NCI-H446 (cell line): ENCODE data around the gene COL19A1.

Experiments
- DNase-seq, 2 experiments: peaks; one replicate each; lab custom pipeline; 2025; lab: John Stamatoyannopoulos, UW

Gene COL19A1

GRCh38 chr6:70168681-70169377 lies 302.5 kb downstream of the COL19A1 start:
- no peak for DNase-seq

GRCh38 chr6:70171236-70171635 lies 304.9 kb downstream of the COL19A1 start:
- DNase-seq = no peak

- no peak for DNase-seq
These were observed 305.9 kb downstream of the COL19A1 start for GRCh38 chr6:70172252-70172651.

DNA sequence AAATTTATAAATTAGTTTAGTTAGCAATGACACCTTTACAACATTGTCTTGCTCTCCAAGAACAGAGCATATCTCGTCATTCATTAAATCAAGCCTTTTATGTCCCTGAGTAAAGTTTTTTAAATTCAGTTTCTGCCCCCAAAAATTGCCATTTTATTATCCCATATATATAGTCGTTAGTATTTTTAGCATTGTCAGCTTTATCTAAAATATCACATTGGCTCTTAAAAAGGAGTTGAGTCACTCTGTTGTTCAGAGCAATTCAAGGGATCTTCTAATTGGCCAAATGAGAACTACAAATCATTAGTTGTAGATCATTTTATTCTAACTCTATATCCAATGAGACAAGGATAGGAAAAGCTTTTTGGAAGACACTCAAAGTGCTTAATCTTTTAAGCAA lies 309.4 kb downstream of the COL19A1 start:
- no peak for DNase-seq

GRCh38 chr6:70176842-70177550 lies 310.6 kb downstream of the COL19A1 start:
- DNase-seq = no peak

DNA sequence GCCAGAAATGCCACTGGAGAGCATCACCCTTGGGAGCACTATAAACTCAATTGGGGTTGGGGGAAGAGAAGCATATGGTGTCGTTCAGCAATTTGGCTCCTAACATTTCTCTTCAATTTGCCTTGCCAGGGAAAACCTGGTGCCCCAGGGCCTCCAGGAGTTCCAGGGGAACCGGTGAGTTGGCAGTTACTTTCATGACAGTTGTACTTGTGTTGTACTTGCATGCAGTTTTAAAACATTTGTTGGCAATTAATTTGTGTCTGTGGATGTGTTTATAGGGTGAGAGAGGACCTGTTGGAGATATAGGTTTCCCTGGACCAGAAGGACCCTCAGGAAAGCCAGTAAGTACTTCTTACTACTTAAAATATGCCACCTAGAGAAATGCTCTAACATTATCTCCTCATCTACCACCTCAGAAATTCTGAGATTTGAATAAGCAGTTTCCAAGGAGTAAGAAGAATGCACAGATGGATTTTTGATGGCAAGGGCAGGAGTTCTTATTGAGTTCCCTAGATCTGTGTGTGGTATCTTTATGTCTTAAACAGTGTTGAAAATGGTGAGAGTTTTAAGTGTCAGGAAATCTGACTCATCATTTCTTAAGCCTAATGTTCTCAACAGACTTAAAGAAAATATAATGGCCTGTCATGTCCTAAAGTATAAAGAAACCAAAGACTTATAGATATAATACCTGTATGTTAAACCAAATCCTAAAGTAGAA lies 314.0 kb downstream of the COL19A1 start:
- no peak for DNase-seq

DNA sequence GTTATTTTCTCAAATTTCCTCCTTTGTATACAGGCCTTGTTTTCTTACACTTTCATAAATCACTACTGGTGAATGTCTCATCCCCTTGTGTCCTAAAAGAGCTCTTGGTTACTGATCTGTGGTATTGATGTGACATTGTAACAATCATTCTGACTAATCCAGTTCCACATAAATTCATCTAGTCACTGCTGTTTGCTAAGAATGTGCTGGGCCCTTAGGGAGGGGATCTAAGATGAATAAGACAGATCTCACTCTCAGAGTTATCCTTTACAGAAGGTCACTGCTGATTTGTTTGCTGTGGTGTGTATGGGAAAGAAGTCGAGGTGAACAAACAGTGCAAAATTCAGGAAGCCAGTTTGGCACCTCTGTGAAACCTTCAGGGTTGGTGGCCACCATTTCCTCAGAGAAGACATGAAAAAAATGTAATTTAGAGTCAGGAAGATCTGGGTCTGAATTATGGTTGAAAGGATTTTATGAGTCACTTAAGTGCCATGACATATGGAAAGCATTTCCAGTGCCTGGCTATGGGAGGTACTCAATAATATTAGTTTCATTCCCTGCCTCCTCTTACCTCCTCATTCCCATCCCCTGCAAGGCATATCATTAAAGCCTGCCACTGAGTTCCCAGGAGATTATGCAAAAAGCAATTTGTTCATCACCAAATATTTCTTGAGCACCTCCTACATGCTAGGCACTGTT lies 314.7 kb downstream of the COL19A1 start:
- no peak for DNase-seq

DNA sequence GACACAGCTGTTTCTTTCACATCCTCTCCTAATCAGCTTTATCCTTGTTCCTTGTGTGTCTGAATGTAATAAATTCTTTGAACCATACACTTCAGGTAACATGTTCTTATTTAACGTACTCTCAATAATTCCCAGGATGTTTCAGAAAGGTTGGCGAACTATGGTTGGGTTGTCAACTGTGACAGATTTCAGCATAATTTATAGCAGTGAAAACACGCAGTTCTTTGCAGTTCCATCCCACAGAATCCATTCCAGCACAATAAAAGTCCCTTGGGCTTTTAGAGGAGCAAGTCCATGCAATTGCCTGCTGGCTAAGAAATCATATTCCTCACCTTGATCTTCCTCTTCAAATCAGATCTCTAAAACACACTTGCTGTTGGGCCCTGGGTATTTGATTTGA lies 317.2 kb downstream of the COL19A1 start:
- no peak for DNase-seq

DNA sequence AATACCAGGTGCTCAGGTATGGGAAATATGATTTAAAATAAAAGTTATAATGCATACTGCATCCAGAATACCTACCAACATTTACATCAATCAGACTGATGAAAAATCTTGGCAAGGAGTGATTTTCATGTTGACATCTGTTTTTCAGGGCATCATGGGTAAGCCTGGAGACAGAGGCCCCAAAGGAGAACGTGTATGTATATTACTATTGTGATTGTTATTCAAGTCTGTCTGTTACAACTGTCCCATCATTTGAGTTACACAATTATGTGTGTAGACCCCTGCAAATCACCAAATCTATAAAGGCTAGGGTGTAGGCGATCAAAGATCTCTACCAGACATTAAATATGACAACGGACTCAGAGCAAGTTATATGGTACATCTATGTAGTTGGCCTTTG lies 318.4 kb downstream of the COL19A1 start:
- DNase-seq = no peak

- DNase-seq = no peak
These were observed 320.1 kb downstream of the COL19A1 start for GRCh38 chr6:70186461-70186860.

DNA sequence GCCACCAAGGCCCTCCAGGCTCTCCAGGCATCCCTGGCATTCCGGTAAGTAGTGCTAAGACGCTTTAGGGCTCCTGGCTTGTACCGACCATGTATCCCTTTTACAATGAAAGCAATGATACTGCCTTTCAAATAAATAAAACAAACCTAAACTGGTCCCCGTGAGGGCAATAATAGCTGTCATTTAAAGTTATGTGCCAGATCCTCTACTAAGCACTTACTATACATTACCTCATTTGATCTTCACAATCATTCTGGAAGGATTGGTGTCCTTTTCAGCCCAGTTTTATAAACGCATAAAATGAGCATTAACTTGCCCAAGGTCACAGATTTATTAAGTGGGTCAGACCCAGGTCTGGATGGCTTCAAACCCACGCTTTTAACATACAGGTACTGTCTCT lies 321.8 kb downstream of the COL19A1 start:
- DNase-seq = no peak

GRCh38 chr6:70194421-70194820 lies 328.1 kb downstream of the COL19A1 start:
- DNase-seq = no peak

- no peak for DNase-seq
These were observed 330.2 kb downstream of the COL19A1 start for GRCh38 chr6:70196531-70196930.

- no peak for DNase-seq
These were observed 332.4 kb downstream of the COL19A1 start for GRCh38 chr6:70198785-70199184.

GRCh38 chr6:70208235-70208790 lies 342.0 kb downstream of the COL19A1 start:
- no peak for DNase-seq

DNA sequence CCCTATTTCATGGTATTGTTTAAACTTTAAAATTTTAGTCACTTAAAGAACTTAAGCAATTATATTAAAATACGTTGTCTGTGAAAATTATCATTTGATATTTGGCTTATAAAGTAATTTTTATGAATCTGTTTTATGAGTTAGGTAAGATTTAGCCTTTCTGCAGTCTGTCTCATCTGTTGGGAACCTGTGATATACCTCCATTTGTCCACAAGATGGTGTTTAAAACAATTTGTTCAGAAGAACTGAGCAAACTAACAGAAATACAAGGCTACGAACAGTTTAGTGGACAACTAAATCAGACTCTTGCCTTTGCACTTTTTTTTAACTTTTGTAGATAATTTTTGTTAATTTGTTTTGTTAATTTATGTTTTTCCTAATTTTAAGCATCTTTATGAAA lies 344.1 kb downstream of the COL19A1 start:
- peak in 1 of 2 experiments; percentile 28 for DNase-seq

GRCh38 chr6:70215460-70216108 lies 349.2 kb downstream of the COL19A1 start:
- no peak for DNase-seq

DNA sequence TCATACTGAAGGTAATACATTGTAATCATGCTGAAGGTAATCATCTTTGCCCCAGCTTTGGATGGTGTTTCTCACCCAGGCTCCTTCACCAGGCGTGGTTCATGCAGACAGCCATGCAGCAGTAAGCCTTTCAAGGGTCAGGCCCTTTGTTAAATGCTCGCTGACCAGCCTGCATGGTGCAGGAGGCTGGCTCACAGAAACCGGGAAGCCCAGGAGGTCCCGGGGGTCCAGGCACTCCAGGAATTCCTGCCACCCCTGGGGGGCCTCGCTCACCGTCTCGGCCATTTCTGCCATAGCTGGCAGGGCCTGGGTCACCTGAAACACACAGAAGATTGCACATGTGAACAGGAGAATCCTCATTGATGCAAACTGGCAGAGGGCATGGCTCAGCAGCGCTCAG lies 350.4 kb downstream of the COL19A1 start:
- no peak for DNase-seq

GRCh38 chr6:70219943-70220613 lies 353.7 kb downstream of the COL19A1 start:
- DNase-seq = no peak

- peak; percentile 44 to 76 for DNase-seq
These were observed 354.8 kb downstream of the COL19A1 start for GRCh38 chr6:70221025-70221714.
